CD14-positive monocyte (primary cell): ENCODE data around the gene UROC1. TPM values are rescaled to one million over a fixed set of nuclear protein-coding genes. Genes with fewer than 3 reads are reported as not detected.

Experiments
- DNase-seq, 3 donors: peaks; one replicate each; pipeline ENCODE4 v3.0.0-alpha.2; 2011 to 2022
- H2AFZ ChIP-seq: 2 replicates; pipeline ENCODE4 v1.6.0; 2012; ENCODE audit warnings: mild to moderate bottlenecking, low read depth, low read length, inconsistent platforms; ENCODE audit not compliant: insufficient read depth, poor library complexity, severe bottlenecking
- H3K27ac ChIP-seq, 2 donors: 1 replicate in 1 of 2; 2 replicates in 1 of 2; pipeline ENCODE4 v1.5.1; 2012 to 2013; ENCODE audit warnings: low read length in 2 of 2, control low read depth in 1 of 2, inconsistent platforms in 1 of 2, low read depth in 1 of 2, mild to moderate bottlenecking in 1 of 2
- H3K27me3 ChIP-seq, 2 donors: one replicate each; pipeline versions ENCODE4 v1.6.0 to v1.6.1; 2011 to 2013; ENCODE audit warnings: low read length in 2 of 2; ENCODE audit not compliant: control insufficient read depth in 2 of 2, insufficient read depth in 2 of 2
- H3K36me3 ChIP-seq, 2 donors: replicated peaks in 1 of 2; 1 replicate in 1 of 2; 2 replicates in 1 of 2; pipeline versions ENCODE4 v1.5.1 to v1.6.1; 2012 to 2013; ENCODE audit warnings: low read length in 2 of 2, control low read depth in 1 of 2, inconsistent platforms in 1 of 2, mild to moderate bottlenecking in 1 of 2; ENCODE audit not compliant: insufficient read depth in 2 of 2, control insufficient read depth in 1 of 2
- H3K4me1 ChIP-seq, 2 donors: 1 replicate in 1 of 2; 2 replicates in 1 of 2; pipeline versions ENCODE4 v1.5.1 to v1.6.1; 2012 to 2013; ENCODE audit warnings: low read length in 2 of 2, control low read depth in 1 of 2, inconsistent platforms in 1 of 2, mild to moderate bottlenecking in 1 of 2, moderate library complexity in 1 of 2; ENCODE audit not compliant: insufficient read depth in 2 of 2, control insufficient read depth in 1 of 2
- H3K4me2 ChIP-seq: replicated peaks from 2 replicates; pipeline ENCODE3; 2012; ENCODE audit warnings: low read length, moderate library complexity, mild to moderate bottlenecking; ENCODE audit not compliant: poor library complexity, severe bottlenecking; ENCODE audit errors: extremely low read depth
- H3K4me3 ChIP-seq, 3 experiments: fragments of 200-600 bp in 1 of 3; sonication (generic) in 1 of 3; replicated peaks in 1 of 3; 1 replicate in 2 of 3; 2 replicates in 1 of 3; pipeline ENCODE4 v1.5.1; 2011 to 2013; ENCODE audit warnings: low read length in 3 of 3, mild to moderate bottlenecking in 3 of 3, control low read depth in 2 of 3, low read depth in 2 of 3, inconsistent platforms in 1 of 3, moderate library complexity in 1 of 3
- H3K79me2 ChIP-seq: 2 replicates; pipeline ENCODE4 v1.6.0; 2012; ENCODE audit warnings: mild to moderate bottlenecking, control low read depth, inconsistent platforms, low read length, moderate library complexity; ENCODE audit not compliant: insufficient read depth
- H3K9ac ChIP-seq: 2 replicates; pipeline ENCODE4 v1.6.0; 2017; ENCODE audit warnings: low read length, mild to moderate bottlenecking; ENCODE audit not compliant: insufficient read depth, poor library complexity, severe bottlenecking
- H3K9me3 ChIP-seq, 2 donors: replicated peaks in 1 of 2; 1 replicate in 1 of 2; 2 replicates in 1 of 2; pipeline versions ENCODE4 v1.5.1 to v1.6.1; 2012 to 2013; ENCODE audit warnings: low read length in 2 of 2, control low read depth in 1 of 2; ENCODE audit not compliant: control insufficient read depth in 1 of 2, insufficient read depth in 1 of 2
- H4K20me1 ChIP-seq: 2 replicates; pipeline ENCODE4 v1.6.0; 2012; ENCODE audit warnings: mild to moderate bottlenecking, low read length, control low read depth, moderate library complexity; ENCODE audit not compliant: insufficient read depth
- H3K27ac Mint-ChIP-seq, 7 donors: one replicate each; pipeline ENCODE4 v1.8.0; 2020; ENCODE audit warnings: mild to moderate bottlenecking in 7 of 7, mixed read lengths in 7 of 7, moderate library complexity in 6 of 7, inconsistent platforms in 2 of 7
- H3K27me3 Mint-ChIP-seq, 3 donors: one replicate each; pipeline ENCODE4 v1.8.0; 2021 to 2022; ENCODE audit warnings: low read depth in 3 of 3, mild to moderate bottlenecking in 3 of 3, mixed read lengths in 3 of 3, moderate library complexity in 3 of 3, inconsistent platforms in 1 of 3
- H3K36me3 Mint-ChIP-seq, 2 donors: one replicate each; pipeline ENCODE4 v1.8.0; 2020; ENCODE audit warnings: mixed read lengths in 2 of 2, inconsistent platforms in 1 of 2, mild to moderate bottlenecking in 1 of 2
- H3K4me1 Mint-ChIP-seq: one replicate; pipeline ENCODE4 v1.8.0; 2020; ENCODE audit warnings: mild to moderate bottlenecking, mixed read lengths
- H3K4me3 Mint-ChIP-seq, 2 donors: one replicate each; pipeline ENCODE4 v1.8.0; 2020; ENCODE audit warnings: mild to moderate bottlenecking in 2 of 2, mixed read lengths in 2 of 2, moderate library complexity in 1 of 2
- H3K9me3 Mint-ChIP-seq, 7 donors: one replicate each; pipeline ENCODE4 v1.8.0; 2020 to 2022; ENCODE audit warnings: mixed read lengths in 7 of 7, mild to moderate bottlenecking in 6 of 7, moderate library complexity in 6 of 7, inconsistent platforms in 2 of 7
- WGBS: methylation state at CpG from one replicate; pipeline ENCODE4 v1.1.5; 2013; ENCODE audit warnings: missing lambda C conversion rate; ENCODE audit not compliant: insufficient coverage; 5-methylcytosine and 5-hydroxymethylcytosine counted together
- intact Hi-C, 2 donors: fragments of 100-400 bp; cut with micrococcal nuclease; formaldehyde crosslinking; loops; one replicate each; pipeline versions ENCODE4 v1.15.0 to v1.15.1; 2023
- polyA plus RNA-seq, 3 donors: library from polyadenylated mRNA; depleted of rRNA in 1 of 3; unstranded in 2 of 3; stranded (reverse) in 1 of 3; fragments of 300-500 nt in 2 of 3; fragments of >200 nt in 1 of 3; fragmentation: Illumina TruSeq in 2 of 3; gene quantifications; 1 replicate in 2 of 3; 2 replicates in 1 of 3; pipeline ENCODE4 v1.2.3, GENCODE V29; 2012 to 2021
- TF ChIP-seq, protein P1 (sequence below): fragments of 200-600 bp; IDR thresholded peaks from one replicate; pipeline ENCODE4 v1.8.0; 2022; ENCODE audit warnings: antibody characterized with exemption, mild to moderate bottlenecking

Gene UROC1
- polyA plus RNA-seq, 3 donors = not detected

DNA sequence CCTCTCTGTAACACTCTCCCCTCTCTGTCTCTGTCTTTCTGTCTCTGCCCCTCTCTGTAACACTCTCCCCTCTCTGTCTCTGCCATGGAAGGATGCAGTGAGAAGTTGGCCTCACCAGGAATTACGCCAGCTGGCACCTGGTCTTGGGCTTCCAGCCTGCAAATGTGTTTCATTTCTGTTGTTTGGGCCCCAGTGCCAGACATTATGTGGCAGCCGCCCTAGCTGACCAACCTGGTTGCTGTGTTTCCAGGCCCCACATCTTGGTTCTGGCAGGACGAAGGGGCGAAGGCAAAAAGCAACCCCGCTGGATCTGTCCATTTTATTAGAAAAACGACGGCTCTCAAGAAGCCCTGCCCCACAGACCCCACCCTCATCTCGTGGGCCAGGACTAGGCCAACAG lies 36.7 kb downstream of the UROC1 start:
- H2AFZ ChIP-seq = no peak overlapping the region
- Mint-ChIP-seq H3K4me1 (peaks cover 7% of the 10 kb centered on the region), H3K9me3 (peaks cover 0 to 2% (median 0%) of the 10 kb centered on the region in 7 donors), H3K27ac (no peak overlapping the region), H3K27me3 (no peaks in the 10 kb centered on the region), H3K4me3 (no peak overlapping the region), H3K36me3 (peaks cover 0 to 3% of the 10 kb centered on the region in 2 donors)
- TF ChIP-seq, protein P1, sequence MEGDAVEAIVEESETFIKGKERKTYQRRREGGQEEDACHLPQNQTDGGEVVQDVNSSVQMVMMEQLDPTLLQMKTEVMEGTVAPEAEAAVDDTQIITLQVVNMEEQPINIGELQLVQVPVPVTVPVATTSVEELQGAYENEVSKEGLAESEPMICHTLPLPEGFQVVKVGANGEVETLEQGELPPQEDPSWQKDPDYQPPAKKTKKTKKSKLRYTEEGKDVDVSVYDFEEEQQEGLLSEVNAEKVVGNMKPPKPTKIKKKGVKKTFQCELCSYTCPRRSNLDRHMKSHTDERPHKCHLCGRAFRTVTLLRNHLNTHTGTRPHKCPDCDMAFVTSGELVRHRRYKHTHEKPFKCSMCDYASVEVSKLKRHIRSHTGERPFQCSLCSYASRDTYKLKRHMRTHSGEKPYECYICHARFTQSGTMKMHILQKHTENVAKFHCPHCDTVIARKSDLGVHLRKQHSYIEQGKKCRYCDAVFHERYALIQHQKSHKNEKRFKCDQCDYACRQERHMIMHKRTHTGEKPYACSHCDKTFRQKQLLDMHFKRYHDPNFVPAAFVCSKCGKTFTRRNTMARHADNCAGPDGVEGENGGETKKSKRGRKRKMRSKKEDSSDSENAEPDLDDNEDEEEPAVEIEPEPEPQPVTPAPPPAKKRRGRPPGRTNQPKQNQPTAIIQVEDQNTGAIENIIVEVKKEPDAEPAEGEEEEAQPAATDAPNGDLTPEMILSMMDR = no peak
- H3K4me3 ChIP-seq = no peak overlapping the region
- no peak overlapping the region for H3K27ac ChIP-seq
- no peak overlapping the region for H3K4me2 ChIP-seq
- DNase-seq = no peak
- H3K9me3 ChIP-seq = no peaks in the 10 kb centered on the region
- WGBS = 92% methylated on average over 7 of the region's 8 CpGs
- intact Hi-C loops = no loop called here
- H4K20me1 ChIP-seq = no peaks in the 10 kb centered on the region
- no peak overlapping the region for H3K9ac ChIP-seq
- H3K36me3 ChIP-seq = no peaks in the 10 kb centered on the region
- H3K4me1 ChIP-seq = peaks cover 5 to 7% of the 10 kb centered on the region in 2 donors
- H3K27me3 ChIP-seq = no peaks in the 10 kb centered on the region
- no peaks in the 10 kb centered on the region for H3K79me2 ChIP-seq

DNA sequence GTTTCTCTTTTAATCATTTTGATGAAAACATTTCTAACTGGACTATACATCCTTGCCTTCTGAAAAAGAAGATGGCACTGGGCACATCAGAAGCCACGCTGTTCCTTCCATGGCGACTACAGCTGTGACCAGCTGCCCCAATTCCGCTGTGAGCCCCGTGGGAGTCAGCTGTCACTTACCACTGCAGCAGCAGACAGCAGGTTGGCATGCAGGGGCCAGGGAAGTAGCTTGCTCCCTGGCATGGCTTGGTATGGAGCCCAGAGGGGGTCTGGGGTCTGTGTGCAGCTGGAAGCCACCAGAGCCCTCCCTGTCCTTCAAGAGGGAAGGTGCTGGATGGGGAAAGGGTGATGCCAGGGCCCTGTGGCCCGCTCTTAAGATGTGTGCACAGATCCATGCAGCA lies 37.4 kb downstream of the UROC1 start:
- TF ChIP-seq, protein P1 = no peak
- Histone ChIP-seq H3K4me3 (no peak overlapping the region), H3K9me3 (no peaks in the 10 kb centered on the region), H3K9ac (no peak overlapping the region), H3K79me2 (no peaks in the 10 kb centered on the region), H3K4me1 (peaks cover 5 to 7% of the 10 kb centered on the region in 2 donors), H4K20me1 (no peaks in the 10 kb centered on the region), H3K36me3 (no peaks in the 10 kb centered on the region), H3K4me2 (no peak overlapping the region), H3K27ac (no peak overlapping the region), H2AFZ (no peak overlapping the region), H3K27me3 (no peaks in the 10 kb centered on the region)
- intact Hi-C loops = no loop called here
- Mint-ChIP-seq H3K4me1 (peaks cover 7% of the 10 kb centered on the region), H3K4me3 (no peak overlapping the region), H3K27ac (peak overlapping the region in 1 of 7 donors; percentile 15), H3K27me3 (no peaks in the 10 kb centered on the region), H3K36me3 (peaks cover 0 to 3% of the 10 kb centered on the region in 2 donors), H3K9me3 (peaks cover 0 to 2% (median 0%) of the 10 kb centered on the region in 7 donors)
- 94% methylated on average over 4 of the region's 5 CpGs for WGBS
- DNase-seq = no peak
